GM23248 (cell line): ENCODE measurements around the gene IKZF4.

ENCODE experiments used
- EZH2 ChIP-seq: fragments of 200-600 bp; sonication (generic); IDR thresholded peaks from 2 replicates; pipeline ENCODE4 v1.6.1; 2018; ENCODE audit warnings: antibody characterized with exemption, mild to moderate bottlenecking; ENCODE audit not compliant: insufficient read depth, poor library complexity, severe bottlenecking
- EZH2phosphoT487 ChIP-seq: fragments of 200-600 bp; sonication (generic); IDR thresholded peaks from 2 replicates; pipeline ENCODE4 v1.6.1; 2018; ENCODE audit warnings: antibody characterized with exemption, moderate library complexity, mild to moderate bottlenecking, low read depth; ENCODE audit not compliant: insufficient read depth

- no peak for TF ChIP-seq EZH2
- no peak for TF ChIP-seq EZH2phosphoT487
These were observed 57.6 kb downstream of the IKZF4 start for GRCh38 chr12:56078427-56078826.
